Activated CD8-positive, alpha-beta T cell treated with anti-CD3 and anti-CD28 coated beads, Interleukin-2, amount 10 ng/mL, durations not matched to agents 7 days and 5 days (primary cell): ENCODE data around the gene SLC33A1. TPM values are rescaled to one million over a fixed set of nuclear protein-coding genes. Genes with fewer than 3 reads are reported as not detected.
"Not testable (repeated sequence)": the region's sequence is repeated elsewhere in the genome, so short reads cannot be mapped to it uniquely, and the experiment has no call there.

Source experiments
- ATAC-seq: fragments of 150-1000 bp; cut with Tn5 transposase; one replicate; pipeline ENCODE4 v1.10.0; 2021; ENCODE audit warnings: moderate library complexity
- CTCF ChIA-PET: fragments of 350-600 bp; sonication (Branson Sonifier 250); formaldehyde crosslinking; loops from one replicate; lab custom pipeline; 2021; ENCODE audit warnings: antibody characterized with exemption; lab: Charles Lee
- POLR2A ChIA-PET: fragments of 350-600 bp; sonication (Branson Sonifier 250); formaldehyde crosslinking; loops from one replicate; lab custom pipeline; 2021; ENCODE audit warnings: antibody characterized with exemption; lab: Charles Lee
- DNase-seq: peaks from one replicate; pipeline ENCODE4 v3.0.0-alpha.2; 2020
- H3K27ac Mint-ChIP-seq: one replicate; pipeline ENCODE4 v1.8.0; 2021; ENCODE audit warnings: mild to moderate bottlenecking, mixed read lengths
- H3K27me3 Mint-ChIP-seq: one replicate; pipeline ENCODE4 v1.8.0; 2021; ENCODE audit warnings: low read depth, mixed read lengths
- H3K36me3 Mint-ChIP-seq: one replicate; pipeline ENCODE4 v1.8.0; 2021; ENCODE audit warnings: low read depth, mixed read lengths
- H3K4me1 Mint-ChIP-seq: one replicate; pipeline ENCODE4 v1.8.0; 2021; ENCODE audit warnings: low read depth, mixed read lengths
- H3K4me3 Mint-ChIP-seq: one replicate; pipeline ENCODE4 v1.8.0; 2021; ENCODE audit warnings: mild to moderate bottlenecking, mixed read lengths
- H3K9me3 Mint-ChIP-seq: one replicate; pipeline ENCODE4 v1.8.0; 2022; ENCODE audit warnings: mixed read lengths; ENCODE audit not compliant: insufficient read depth
- total RNA-seq, 2 experiments: library from RNA; stranded (reverse); gene quantifications; one replicate each; pipeline ENCODE4 v1.2.3, GENCODE V29; 2021

The SLC33A1 gene
- total RNA-seq: 10 to 100 TPM; 20.0 to 20.2 TPM

GRCh38 chr3:155854141-155854940 lies at the start of gene SLC33A1:
SLC33A1 (minus strand) TSS chr3:155854427; CDS start chr3:155853997, 430 bp downstream.
- Mint-ChIP-seq H3K4me1 (peaks cover 32% of the 10 kb centered on the region), H3K27me3 (no peaks in the 10 kb centered on the region), H3K36me3 (peaks cover 33% of the 10 kb centered on the region), H3K4me3 (peak within 1 kb of the TSS; percentile 91), H3K9me3 (no peaks in the 10 kb centered on the region), H3K27ac (peak within 1 kb of the TSS; percentile 99)
- CTCF ChIA-PET: interaction anchor here (2.4 to 4.6 kb wide), 2 partner anchors 16 to 49 kb away, joined by 8 to 53 read pairs; partner anchors contain the start of genes C3orf33 and GMPS
- ATAC-seq: peak; percentile 94
- POLR2A ChIA-PET: interaction anchor here (0.9 to 4.6 kb wide), 10 partner anchors 7 to 822 kb away, joined by 3 to 63 read pairs (median 4); partner anchors contain the start of genes C3orf33 and GMPS
- peak; percentile 99 for DNase-seq

GRCh38 chr3:155895379-155895900 lies 41.2 kb upstream of the SLC33A1 start:
- ATAC-seq: no peak
- ChIA-PET POLR2A (no interaction called here), CTCF (interaction anchor here (1.0 to 2.1 kb wide), 3 partner anchors 18 to 89 kb away, joined by 3 to 6 read pairs (median 5); partner anchors contain the start of gene GMPS)
- H3K36me3 Mint-ChIP-seq: peaks cover 43% of the 10 kb centered on the region
- no peak overlapping the region for H3K27ac Mint-ChIP-seq
- DNase-seq: no peak
- no peaks in the 10 kb centered on the region for H3K27me3 Mint-ChIP-seq
- H3K4me1 Mint-ChIP-seq: peaks cover 7% of the 10 kb centered on the region
- no peaks in the 10 kb centered on the region for H3K9me3 Mint-ChIP-seq
- H3K4me3 Mint-ChIP-seq: no peak overlapping the region

GRCh38 chr3:155891321-155891720 lies 37.1 kb upstream of the SLC33A1 start:
- Mint-ChIP-seq H3K9me3 (no peaks in the 10 kb centered on the region), H3K36me3 (peaks cover 26% of the 10 kb centered on the region), H3K4me1 (peaks cover 26% of the 10 kb centered on the region), H3K27ac (no peak overlapping the region), H3K4me3 (no peak overlapping the region), H3K27me3 (no peaks in the 10 kb centered on the region)
- ATAC-seq: no peak
- CTCF ChIA-PET: interaction anchor here (1.5 kb wide), 1 partner anchor 10 kb away, joined by 3 read pairs; no protein-coding TSS in a partner anchor
- DNase-seq: no peak
- POLR2A ChIA-PET: no interaction called here

- no peaks in the 10 kb centered on the region for H3K9me3 Mint-ChIP-seq
- no peak for DNase-seq
- H3K36me3 Mint-ChIP-seq: peaks cover 26% of the 10 kb centered on the region
- H3K27ac Mint-ChIP-seq: no peak overlapping the region
- no peaks in the 10 kb centered on the region for H3K27me3 Mint-ChIP-seq
- ChIA-PET POLR2A (no interaction called here), CTCF (interaction anchor here (1.3 to 1.7 kb wide), 3 partner anchors 9 to 85 kb away, joined by 3 to 6 read pairs (median 5); partner anchors contain the start of genes C3orf33 and GMPS)
- no peak for ATAC-seq
- no peak overlapping the region for H3K4me3 Mint-ChIP-seq
- peaks cover 26% of the 10 kb centered on the region for H3K4me1 Mint-ChIP-seq
These were observed 36.5 kb upstream of the SLC33A1 start for GRCh38 chr3:155890671-155891190.

- DNase-seq (no peak), ATAC-seq (no peak)
- no peak overlapping the region for H3K4me3 Mint-ChIP-seq
- H3K9me3 Mint-ChIP-seq: no peaks in the 10 kb centered on the region
- peaks cover 21% of the 10 kb centered on the region for H3K36me3 Mint-ChIP-seq
- ChIA-PET CTCF (interaction anchor here (1.3 to 1.7 kb wide), 3 partner anchors 8 to 84 kb away, joined by 3 to 6 read pairs (median 5); partner anchors contain the start of genes C3orf33 and GMPS), POLR2A (interaction anchor here (1.4 kb wide), 1 partner anchor 19 kb away, joined by 3 read pairs; no protein-coding TSS in a partner anchor)
- no peaks in the 10 kb centered on the region for H3K27me3 Mint-ChIP-seq
- H3K27ac Mint-ChIP-seq: no peak overlapping the region
- peaks cover 26% of the 10 kb centered on the region for H3K4me1 Mint-ChIP-seq
These were observed 35.7 kb upstream of the SLC33A1 start for GRCh38 chr3:155889952-155890351.

GRCh38 chr3:155889212-155889611 lies 35.0 kb upstream of the SLC33A1 start:
- ATAC-seq: no peak
- ChIA-PET POLR2A (interaction anchor here (1.4 kb wide), 1 partner anchor 18 kb away, joined by 3 read pairs; no protein-coding TSS in a partner anchor), CTCF (interaction anchor here (1.7 kb wide), 1 partner anchor 84 kb away, joined by 6 read pairs; the partner anchor contains the start of gene C3orf33)
- Mint-ChIP-seq H3K4me3 (no peak overlapping the region), H3K36me3 (peaks cover 17% of the 10 kb centered on the region), H3K9me3 (no peaks in the 10 kb centered on the region), H3K27me3 (no peaks in the 10 kb centered on the region), H3K4me1 (peaks cover 29% of the 10 kb centered on the region), H3K27ac (no peak overlapping the region)
- DNase-seq: no peak

- Mint-ChIP-seq H3K36me3 (peaks cover 6% of the 10 kb centered on the region), H3K4me3 (no peak overlapping the region), H3K9me3 (no peaks in the 10 kb centered on the region), H3K4me1 (peaks cover 29% of the 10 kb centered on the region), H3K27me3 (no peaks in the 10 kb centered on the region), H3K27ac (no peak overlapping the region)
- ATAC-seq (no peak), DNase-seq (no peak)
- CTCF ChIA-PET: interaction anchor here (1.3 to 2.2 kb wide), 2 partner anchors 17 to 81 kb away, joined by 5 to 11 read pairs; partner anchors contain the start of gene C3orf33
- POLR2A ChIA-PET: no interaction called here
These were observed 32.7 kb upstream of the SLC33A1 start for GRCh38 chr3:155886915-155887314.

GRCh38 chr3:155886348-155886747 lies 32.1 kb upstream of the SLC33A1 start:
- H3K36me3 Mint-ChIP-seq, H3K27ac Mint-ChIP-seq, POLR2A ChIA-PET, H3K4me3 Mint-ChIP-seq, ATAC-seq, H3K27me3 Mint-ChIP-seq, H3K9me3 Mint-ChIP-seq, DNase-seq: not testable (repeated sequence)
- CTCF ChIA-PET: interaction anchor here (1.3 kb wide), 1 partner anchor 17 kb away, joined by 5 read pairs; no protein-coding TSS in a partner anchor
- peaks cover 29% of the 10 kb centered on the region for H3K4me1 Mint-ChIP-seq

GRCh38 chr3:155885292-155885691 lies 31.1 kb upstream of the SLC33A1 start:
- Mint-ChIP-seq H3K9me3 (no peaks in the 10 kb centered on the region), H3K27ac (no peak overlapping the region), H3K27me3 (no peaks in the 10 kb centered on the region), H3K4me3 (no peak overlapping the region), H3K36me3 (peaks cover 8% of the 10 kb centered on the region), H3K4me1 (peaks cover 29% of the 10 kb centered on the region)
- ChIA-PET CTCF (interaction anchor here (1.1 to 1.7 kb wide), 2 partner anchors 16 to 79 kb away, joined by 3 to 14 read pairs; partner anchors contain the start of gene C3orf33), POLR2A (interaction anchor here (0.6 kb wide), 1 partner anchor 131 kb away, joined by 4 read pairs; no protein-coding TSS in a partner anchor)
- no peak for ATAC-seq
- no peak for DNase-seq

GRCh38 chr3:155884292-155884691 lies 30.1 kb upstream of the SLC33A1 start:
- ChIA-PET CTCF (interaction anchor here (1.1 to 1.7 kb wide), 2 partner anchors 15 to 78 kb away, joined by 3 to 14 read pairs; partner anchors contain the start of gene C3orf33), POLR2A (no interaction called here)

GRCh38 chr3:155880286-155880685 lies 26.1 kb upstream of the SLC33A1 start:
- POLR2A ChIA-PET: no interaction called here
- Mint-ChIP-seq H3K27me3 (no peaks in the 10 kb centered on the region), H3K27ac (no peak overlapping the region), H3K9me3 (no peaks in the 10 kb centered on the region), H3K4me3 (no peak overlapping the region), H3K4me1 (peaks cover 35% of the 10 kb centered on the region), H3K36me3 (peaks cover 9% of the 10 kb centered on the region)
- ATAC-seq (no peak), DNase-seq (no peak)
- CTCF ChIA-PET: interaction anchor here (2.4 kb wide), 1 partner anchor 74 kb away, joined by 11 read pairs; the partner anchor contains the start of gene C3orf33

More at GRCh38 chr3:155884292-155884691, 30.1 kb upstream of the SLC33A1 start:
- H3K27me3 Mint-ChIP-seq: no peaks in the 10 kb centered on the region
- ATAC-seq: no peak
- H3K4me1 Mint-ChIP-seq: peaks cover 30% of the 10 kb centered on the region
- H3K36me3 Mint-ChIP-seq: peaks cover 9% of the 10 kb centered on the region
- DNase-seq: no peak
- H3K9me3 Mint-ChIP-seq: no peaks in the 10 kb centered on the region
- no peak overlapping the region for H3K4me3 Mint-ChIP-seq
- H3K27ac Mint-ChIP-seq: no peak overlapping the region
